GM18511 (cell line): ENCODE data around the gene IL4R.
"Not testable (repeated sequence)": the region's sequence is repeated elsewhere in the genome, so short reads cannot be mapped to it uniquely, and the experiment has no call there.

Source experiments
- ATAC-seq: cut with Tn5 transposase; IDR thresholded peaks from one replicate; pipeline ENCODE4 v1.9.1; 2021; ENCODE audit warnings: mild to moderate bottlenecking, moderate library complexity; ENCODE audit not compliant: unreplicated experiment

The IL4R gene

DNA sequence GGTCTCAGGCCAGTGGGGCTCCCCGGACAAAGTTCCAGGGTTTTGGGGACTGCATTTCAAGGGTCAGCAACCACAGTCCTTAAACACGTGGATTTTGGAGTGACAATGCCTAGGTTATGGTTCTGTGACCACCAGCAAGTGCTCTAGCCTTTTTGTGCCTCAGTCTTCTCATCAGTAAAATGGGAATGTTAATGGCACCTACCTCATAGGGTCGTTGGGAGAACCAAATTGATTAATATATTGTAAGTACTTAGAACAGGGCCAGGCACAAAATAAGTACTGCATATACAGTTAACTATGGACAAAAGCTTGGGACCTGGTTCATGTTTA is 13.8 kb downstream of the IL4R start:
- ATAC-seq = no peak

- ATAC-seq = no peak
Observed at GRCh38 chr16:27328937-27329336, 15.2 kb downstream of the IL4R start.

GRCh38 chr16:27329376-27330079 is 15.8 kb downstream of the IL4R start:
- not testable (repeated sequence) for ATAC-seq

- no peak for ATAC-seq
Observed at GRCh38 chr16:27330542-27330941, 16.8 kb downstream of the IL4R start.

GRCh38 chr16:27332105-27332504 is 18.3 kb downstream of the IL4R start:
- ATAC-seq = no peak

GRCh38 chr16:27333104-27333503 is 19.3 kb downstream of the IL4R start:
- ATAC-seq = no peak

DNA sequence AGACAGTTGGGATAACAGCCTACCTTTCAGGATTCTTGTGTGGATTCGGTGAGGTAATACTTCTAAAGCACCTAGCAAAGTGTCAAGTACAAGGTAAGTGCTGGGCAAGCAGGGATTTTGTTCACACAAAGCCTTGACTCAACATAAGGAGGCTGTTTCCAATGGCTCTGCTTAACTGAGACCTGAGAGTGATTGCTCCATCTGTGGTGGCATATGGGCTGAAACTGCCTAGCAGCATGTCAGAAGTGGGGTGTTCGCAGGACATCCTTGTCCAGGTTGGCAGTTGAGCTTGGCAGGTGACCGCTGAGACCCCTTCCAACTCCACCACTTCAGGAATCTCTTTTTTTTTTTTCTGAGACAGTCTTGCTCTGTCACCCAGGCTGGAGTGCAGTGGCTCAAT is 19.8 kb downstream of the IL4R start:
- ATAC-seq = no peak

DNA sequence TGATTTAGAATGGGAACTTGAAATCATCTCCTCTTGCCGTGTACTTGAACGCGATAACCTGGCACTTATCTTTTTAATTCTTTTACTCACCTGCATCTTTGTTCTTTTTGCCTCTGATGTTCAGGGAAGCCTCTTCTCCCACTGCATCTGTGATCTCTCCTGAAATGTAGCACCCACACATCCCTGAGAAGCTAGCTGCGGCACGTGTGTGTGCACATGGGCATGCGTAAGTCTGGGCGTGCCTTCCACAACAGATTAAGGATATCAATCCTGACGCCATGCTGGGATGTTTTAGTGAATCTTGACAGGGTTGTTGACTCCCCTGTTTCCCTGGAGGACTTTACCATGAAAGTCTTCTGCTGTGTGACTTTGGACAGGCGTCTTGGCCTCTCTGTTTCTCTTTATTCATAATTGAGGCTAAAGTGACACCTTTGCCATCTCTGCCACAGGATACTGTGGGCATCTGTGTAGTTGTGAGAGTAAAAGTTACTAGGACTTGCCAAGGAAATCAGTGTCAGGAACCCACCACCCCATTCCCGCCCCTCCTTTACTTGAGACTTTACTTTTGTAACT is 20.5 kb downstream of the IL4R start:
- ATAC-seq = no peak

DNA sequence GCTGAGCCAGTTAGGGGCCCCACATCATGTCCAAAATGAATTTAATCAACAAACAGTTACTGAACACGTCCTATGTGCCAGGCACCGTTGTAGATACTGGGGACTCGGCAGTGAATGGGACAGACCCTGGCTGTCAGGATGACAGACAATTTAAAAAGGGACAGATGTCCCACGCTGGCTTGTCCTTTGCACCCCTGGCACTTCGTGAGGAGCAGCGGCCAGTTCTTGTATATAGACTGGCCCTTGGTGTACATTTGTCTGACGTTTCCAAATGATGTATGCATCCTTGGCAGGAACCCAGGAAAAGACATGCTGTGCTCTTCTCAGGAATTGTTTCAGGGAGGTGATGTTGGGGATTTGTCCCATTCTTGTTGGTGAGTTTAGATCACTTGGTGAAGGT is 21.1 kb downstream of the IL4R start:
- ATAC-seq = no peak

DNA sequence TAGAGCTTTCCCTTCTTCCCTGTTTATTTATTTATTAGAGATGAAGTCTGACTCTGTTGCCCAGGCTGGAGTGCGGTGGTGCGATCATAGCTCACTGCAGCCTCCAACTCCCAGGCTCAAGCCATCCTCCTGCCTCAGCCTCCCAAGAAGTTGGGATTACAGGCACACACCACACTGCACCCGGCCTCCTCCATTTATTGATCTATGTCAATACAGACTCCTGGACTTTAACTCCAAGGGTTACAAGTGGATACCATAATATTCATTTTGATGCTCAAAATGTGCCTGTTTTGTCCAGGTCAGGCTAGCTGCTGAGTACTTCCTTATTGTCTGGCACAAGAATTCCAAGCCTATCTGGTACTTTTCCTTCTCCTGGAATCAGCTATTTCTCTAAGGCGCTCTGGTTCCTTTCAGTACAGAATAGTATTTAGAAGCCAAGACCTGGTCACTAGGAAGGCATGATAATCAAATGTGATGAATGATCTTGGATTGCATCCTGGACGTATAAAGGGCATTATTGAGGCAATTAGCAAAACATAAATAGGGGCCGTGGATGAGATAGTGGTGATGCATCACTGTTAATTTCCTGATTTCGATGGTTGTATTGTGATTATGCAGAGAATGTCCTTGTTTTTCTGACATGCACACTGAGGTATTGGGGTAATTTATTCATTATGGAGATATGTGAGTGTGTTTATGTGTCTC is 21.7 kb downstream of the IL4R start:
- ATAC-seq = no peak

GRCh38 chr16:27337024-27337423 is 23.2 kb downstream of the IL4R start:
- ATAC-seq = no peak

GRCh38 chr16:27339180-27339579 is 25.4 kb downstream of the IL4R start:
- ATAC-seq = no peak

GRCh38 chr16:27340654-27341053 is 26.9 kb downstream of the IL4R start:
- ATAC-seq = no peak

GRCh38 chr16:27341549-27341948 is 27.8 kb downstream of the IL4R start:
- no peak for ATAC-seq

GRCh38 chr16:27341971-27342370 is 28.2 kb downstream of the IL4R start:
- ATAC-seq = no peak

GRCh38 chr16:27344721-27345120 is 30.9 kb downstream of the IL4R start:
- ATAC-seq = no peak

DNA sequence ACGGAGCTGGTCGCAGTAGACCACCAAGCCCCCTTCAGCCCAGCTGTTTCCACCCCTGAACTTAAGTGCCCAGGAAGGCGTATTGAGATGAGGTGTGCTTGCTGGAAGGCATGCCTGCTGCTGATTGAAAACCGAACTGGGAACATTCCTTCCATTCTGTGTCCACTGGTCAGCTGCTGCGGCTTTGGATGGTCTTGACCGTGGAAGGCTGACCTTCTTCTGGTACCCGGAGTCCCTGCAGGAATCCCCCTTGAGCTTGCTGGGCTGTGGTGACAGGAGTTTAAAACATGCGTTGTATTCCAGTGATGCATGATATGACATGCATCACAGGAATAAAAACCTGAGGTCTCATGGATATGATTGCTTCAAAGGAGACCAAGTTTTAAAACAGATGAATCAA is 31.4 kb downstream of the IL4R start:
- ATAC-seq = no peak

- ATAC-seq = no peak
Observed at GRCh38 chr16:27346819-27347218, 33.0 kb downstream of the IL4R start.

DNA sequence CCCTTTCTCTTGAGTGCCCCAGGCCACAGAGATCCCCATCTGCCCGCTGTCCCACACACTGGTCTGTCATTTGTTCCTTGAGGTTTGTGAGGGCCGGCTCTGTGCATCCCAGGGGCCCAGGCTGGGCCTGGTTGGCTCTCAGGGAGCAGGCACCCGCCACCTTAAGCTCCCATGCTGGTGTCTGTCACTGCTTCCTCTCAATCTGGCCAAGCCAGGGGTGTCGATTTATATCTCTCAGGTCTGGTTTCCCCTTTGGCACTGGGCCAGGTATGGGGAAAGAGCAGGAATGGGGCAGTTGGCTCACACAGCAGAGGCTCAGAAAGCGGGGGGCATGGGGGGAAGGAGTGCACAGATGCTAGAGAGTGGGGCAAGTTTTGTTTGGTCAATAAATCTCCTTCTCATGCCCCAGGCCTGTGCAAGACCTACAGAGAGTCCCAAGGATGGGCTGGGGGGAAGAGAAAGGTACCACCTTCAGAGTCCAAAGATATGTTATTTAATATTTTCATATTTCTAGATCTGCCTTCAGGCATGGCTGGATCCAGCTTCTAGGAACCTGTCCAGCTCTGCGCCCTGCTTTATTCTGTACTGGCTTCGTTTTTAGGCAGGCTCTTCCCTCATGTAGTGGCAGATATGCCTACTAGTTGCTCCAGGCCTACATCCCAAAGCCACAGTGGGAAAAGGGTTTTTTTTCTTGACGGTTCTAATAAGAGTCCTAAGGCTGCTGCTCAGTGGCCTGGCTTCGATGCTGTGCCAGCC is 34.3 kb downstream of the IL4R start:
- no peak for ATAC-seq

- no peak for ATAC-seq
Observed at GRCh38 chr16:27349276-27349675, 35.5 kb downstream of the IL4R start.

- ATAC-seq = no peak
Observed at GRCh38 chr16:27350006-27350405, 36.2 kb downstream of the IL4R start.

- ATAC-seq = no peak
Observed at GRCh38 chr16:27351989-27352388, 38.2 kb downstream of the IL4R start.
